NCI-H748 treated with DMSO at 0.1 percent for 48 hours (cell line): ENCODE measurements around the gene ELK3.

Source experiments
- DNase-seq: peaks from one replicate; lab custom pipeline; 2025; lab: John Stamatoyannopoulos, UW

ELK3 gene

GRCh38 chr12:96193725-96194575 lies at the start of gene ELK3:
Gene ELK3, plus strand, starts transcription at chr12:96194375.
- no peak for DNase-seq

GRCh38 chr12:96146747-96147146 lies 47.4 kb upstream of the ELK3 start:
- DNase-seq: no peak

- no peak for DNase-seq
Observed at GRCh38 chr12:96150442-96150841, 43.7 kb upstream of the ELK3 start.

GRCh38 chr12:96152164-96152563 lies 42.0 kb upstream of the ELK3 start:
- no peak for DNase-seq

- no peak for DNase-seq
Observed at GRCh38 chr12:96153131-96153725, 40.9 kb upstream of the ELK3 start.

- DNase-seq: no peak
Observed at GRCh38 chr12:96155181-96155580, 39.0 kb upstream of the ELK3 start.

GRCh38 chr12:96155781-96156180 lies 38.4 kb upstream of the ELK3 start:
- DNase-seq: no peak

GRCh38 chr12:96156211-96156610 lies 38.0 kb upstream of the ELK3 start:
- no peak for DNase-seq

GRCh38 chr12:96157427-96157826 lies 36.7 kb upstream of the ELK3 start:
- DNase-seq: no peak

- no peak for DNase-seq
Observed at GRCh38 chr12:96164951-96165811, 29.0 kb upstream of the ELK3 start.

GRCh38 chr12:96166765-96167164 lies 27.4 kb upstream of the ELK3 start:
- DNase-seq: no peak

- DNase-seq: no peak
Observed at GRCh38 chr12:96167492-96167891, 26.7 kb upstream of the ELK3 start.

- no peak for DNase-seq
Observed at GRCh38 chr12:96170328-96170727, 23.8 kb upstream of the ELK3 start.

- no peak for DNase-seq
Observed at GRCh38 chr12:96170762-96171161, 23.4 kb upstream of the ELK3 start.

GRCh38 chr12:96171905-96172304 lies 22.3 kb upstream of the ELK3 start:
- no peak for DNase-seq

GRCh38 chr12:96172981-96173380 lies 21.2 kb upstream of the ELK3 start:
- no peak for DNase-seq

- no peak for DNase-seq
Observed at GRCh38 chr12:96176575-96176974, 17.6 kb upstream of the ELK3 start.

- no peak for DNase-seq
Observed at GRCh38 chr12:96177013-96177412, 17.2 kb upstream of the ELK3 start.

- no peak for DNase-seq
Observed at GRCh38 chr12:96183734-96184370, 10.3 kb upstream of the ELK3 start.

- DNase-seq: no peak
Observed at GRCh38 chr12:96185914-96186313, 8.3 kb upstream of the ELK3 start.

- DNase-seq: no peak
Observed at GRCh38 chr12:96186607-96187301, 7.4 kb upstream of the ELK3 start.

- DNase-seq: no peak
Observed at GRCh38 chr12:96187956-96188355, 6.2 kb upstream of the ELK3 start.
